Measurements from ENCODE around the gene DPP6. TPM values are rescaled to one million over a fixed set of nuclear protein-coding genes. Genes with fewer than 3 reads are reported as not detected.

Gene DPP6
- total RNA-seq, 1 experiment from 2014 or later: not detected

- DNase-seq: no peak
- Histone ChIP-seq H3K36me3 (ENCODE audit: low read depth) (no peaks in the 10 kb centered on the region), H3F3A (ENCODE audit: insufficient read depth, low read depth) (no peaks in the 10 kb centered on the region), H3K4me2 (no peak overlapping the region), H3K27me3 (ENCODE audit: insufficient read depth, low read depth) (peaks cover 94% of the 10 kb centered on the region), H3K9me2 (ENCODE audit: insufficient read depth) (no peaks in the 10 kb centered on the region), H2AFZ (no peak overlapping the region), H3K79me2 (ENCODE audit: low read depth) (no peaks in the 10 kb centered on the region), H3K4me1 (replicated peaks; ENCODE audit: insufficient read depth) (no peaks in the 10 kb centered on the region), H3K27ac (no peak overlapping the region), H3K4me3 (no peak overlapping the region), H4K20me1 (ENCODE audit: insufficient read depth) (no peaks in the 10 kb centered on the region; the same call in 1 of the 2 replicates), H3K9me3 (ENCODE audit: insufficient read depth, low read depth) (no peaks in the 10 kb centered on the region; the same call in 1 of the 2 replicates)
- POLR2A ChIA-PET (ENCODE audit: unreplicated experiment): no interaction called here
- CTCF ChIA-PET: no interaction called here
- TF ChIP-seq EZH2 (IDR thresholded peaks at IDR 0.05; ENCODE audit: low read depth) (no peak), CTCF (conservative IDR thresholded peaks at IDR 0.05) (no peak)
- BruUV-seq (replicated peaks): no TSS peak
- intact Hi-C loops (cut with micrococcal nuclease; ENCODE audit: unreplicated experiment): no loop called here
Measured at GRCh38 chr7:154387252-154387651, 335.1 kb downstream of the DPP6 start.

DNA sequence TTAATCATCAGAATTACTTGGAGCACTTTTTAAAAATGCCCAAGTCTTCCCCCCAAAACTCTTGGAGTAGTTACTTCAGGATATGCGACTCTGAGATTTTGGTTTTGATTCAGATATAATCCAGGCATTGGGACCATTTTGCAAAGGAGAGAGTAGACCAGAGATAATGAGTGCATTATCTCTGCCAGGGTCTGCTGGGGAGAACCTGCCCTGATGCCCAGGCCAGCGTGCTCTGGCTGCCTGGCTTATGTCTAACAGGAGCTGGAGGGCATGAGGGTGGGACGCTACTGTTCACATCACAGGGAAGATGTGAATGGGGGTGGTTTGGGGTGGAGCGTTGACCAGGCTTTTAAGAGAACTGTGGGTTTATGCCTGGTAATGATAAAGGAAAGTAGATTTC, 336.2 kb downstream of the DPP6 start:
- TF ChIP-seq CTCF (conservative IDR thresholded peaks at IDR 0.05): no peak
- TF ChIP-seq EZH2 (IDR thresholded peaks at IDR 0.05; ENCODE audit: low read depth): no peak
- no peak overlapping the region for H3K4me2 ChIP-seq
- ChIA-PET CTCF (no interaction called here), POLR2A (ENCODE audit: unreplicated experiment) (no interaction called here)
- H3K9me2 ChIP-seq (ENCODE audit: insufficient read depth): no peaks in the 10 kb centered on the region
- no peak overlapping the region for H3K27ac ChIP-seq
- no peak for DNase-seq
- H4K20me1 ChIP-seq (ENCODE audit: insufficient read depth): no peaks in the 10 kb centered on the region; the same call in 1 of the 2 replicates
- H3F3A ChIP-seq (ENCODE audit: insufficient read depth, low read depth): no peaks in the 10 kb centered on the region
- no peaks in the 10 kb centered on the region for H3K4me1 ChIP-seq (replicated peaks; ENCODE audit: insufficient read depth)
- peaks cover 92% of the 10 kb centered on the region for H3K27me3 ChIP-seq (ENCODE audit: insufficient read depth, low read depth)
- no peak overlapping the region for H3K4me3 ChIP-seq
- intact Hi-C loops (cut with micrococcal nuclease; ENCODE audit: unreplicated experiment): no loop called here
- H2AFZ ChIP-seq: no peak overlapping the region
- H3K9me3 ChIP-seq (ENCODE audit: insufficient read depth, low read depth): no peaks in the 10 kb centered on the region; the same call in 1 of the 2 replicates
- H3K36me3 ChIP-seq (ENCODE audit: low read depth): no peaks in the 10 kb centered on the region
- no peaks in the 10 kb centered on the region for H3K79me2 ChIP-seq (ENCODE audit: low read depth)
- BruUV-seq (replicated peaks): no TSS peak

GRCh38 chr7:154388999-154389398, 336.8 kb downstream of the DPP6 start:
- ChIA-PET CTCF (no interaction called here), POLR2A (ENCODE audit: unreplicated experiment) (no interaction called here)
- DNase-seq: no peak
- no peaks in the 10 kb centered on the region for H3K9me2 ChIP-seq (ENCODE audit: insufficient read depth)
- no peaks in the 10 kb centered on the region for H3F3A ChIP-seq (ENCODE audit: insufficient read depth, low read depth)
- H3K4me3 ChIP-seq: no peak overlapping the region
- H3K4me2 ChIP-seq: no peak overlapping the region
- H3K9me3 ChIP-seq (ENCODE audit: insufficient read depth, low read depth): no peaks in the 10 kb centered on the region
- no peaks in the 10 kb centered on the region for H3K79me2 ChIP-seq (ENCODE audit: low read depth)
- BruUV-seq (replicated peaks): no TSS peak
- no peak overlapping the region for H3K27ac ChIP-seq
- intact Hi-C loops (cut with micrococcal nuclease; ENCODE audit: unreplicated experiment): no loop called here
- H3K36me3 ChIP-seq (ENCODE audit: low read depth): no peaks in the 10 kb centered on the region
- TF ChIP-seq EZH2 (IDR thresholded peaks at IDR 0.05; ENCODE audit: low read depth) (no peak), CTCF (conservative IDR thresholded peaks at IDR 0.05) (no peak)
- no peaks in the 10 kb centered on the region for H3K4me1 ChIP-seq (replicated peaks; ENCODE audit: insufficient read depth)
- no peaks in the 10 kb centered on the region; the same call in 1 of the 2 replicates for H4K20me1 ChIP-seq (ENCODE audit: insufficient read depth)
- no peak overlapping the region for H2AFZ ChIP-seq
- peaks cover 88% of the 10 kb centered on the region for H3K27me3 ChIP-seq (ENCODE audit: insufficient read depth, low read depth)
